Psoas muscle (tissue), 8 donors: ENCODE data around the gene IFIH1. TPM values are rescaled to one million over a fixed set of nuclear protein-coding genes. Genes with fewer than 3 reads are reported as not detected.
A peak's percentile ranks its signal among the peaks of the same experiment; 100 is the strongest.

ENCODE experiments used
- ATAC-seq, 4 donors: fragments of 200-7000 bp; cut with Tn5 transposase; one replicate each; pipeline ENCODE4 v1.9.1; 2020; ENCODE audit warnings: moderate library complexity in 3 of 4, mild to moderate bottlenecking in 2 of 4
- DNase-seq, 2 donors: peaks; one replicate each; pipeline ENCODE4 v3.0.0-alpha.2; 2020
- H3K27ac ChIP-seq: fragments of 200-600 bp; one replicate; pipeline ENCODE4 v1.8.0; 2022
- H3K27me3 ChIP-seq, 3 donors: fragments of 200-600 bp in 1 of 3; one replicate each; pipeline versions ENCODE4 v1.6.1 to v1.8.0; 2013 to 2022; ENCODE audit warnings: low read length in 2 of 3, mild to moderate bottlenecking in 2 of 3, moderate library complexity in 1 of 3; ENCODE audit not compliant: insufficient read depth in 3 of 3
- H3K36me3 ChIP-seq, 2 donors: fragments of 200-600 bp in 1 of 2; one replicate each; pipeline versions ENCODE4 v1.6.1 to v1.8.0; 2013 to 2022; ENCODE audit warnings: low read depth in 1 of 2, mild to moderate bottlenecking in 1 of 2, moderate library complexity in 1 of 2; ENCODE audit not compliant: insufficient read depth in 1 of 2
- H3K4me1 ChIP-seq: fragments of 200-600 bp; one replicate; pipeline ENCODE4 v1.8.0; 2022
- H3K4me3 ChIP-seq: fragments of 200-600 bp; one replicate; pipeline ENCODE4 v1.8.0; 2022; ENCODE audit warnings: mild to moderate bottlenecking
- H3K9me3 ChIP-seq: fragments of 200-600 bp; one replicate; pipeline ENCODE4 v1.8.0; 2022
- CTCF ChIP-seq: fragments of 200-600 bp; IDR thresholded peaks from one replicate; pipeline ENCODE4 v1.8.0; 2022; ENCODE audit warnings: antibody characterized with exemption
- WGBS, 3 donors: extraction: QIAGEN DNeasy Blood & Tissue Kit; methylation state at CpG; one replicate each; pipeline versions ENCODE4 v1.1.6 to v1.1.7; 2013; 5-methylcytosine and 5-hydroxymethylcytosine counted together
- intact Hi-C, 2 donors: fragments of 100-400 bp; cut with DNase I; formaldehyde crosslinking; loops; one replicate each; pipeline versions ENCODE4 v1.11.0 to v1.14.2; 2022
- polyA plus RNA-seq, 3 donors: library from polyadenylated mRNA; stranded (reverse); fragments of 200-250 nt; gene quantifications; one replicate each; pipeline ENCODE4 v1.2.3, GENCODE V29; 2013
- total RNA-seq, 4 donors: library from RNA; stranded (reverse); fragmentation: NEBNext Ultra II Directional in 2 of 4; extraction: Animal tissue kit (Norgen Biotek cat#: 25700) in 2 of 4; gene quantifications; one replicate each; pipeline versions ENCODE4 v1.2.1 to v1.2.4, GENCODE V29; 2021 to 2023
- donor health status: healthy with polysubstance abuse.
- donor health status: DM: no; HTN: no; CAD: no; lungs with moderate emphysema.
- donor health status: Bipolar disorder and iron deficiency.
- donor health status: healthy.
- donor health status: DM: yes; HTN: yes; CAD: no.
- donor health status: DM: no; HTN: no; CAD: no.
- donor health status: DM: no; HTN: no; CAD: no.
- donor health status: DM: yes; HTN: yes; CAD: no.

The IFIH1 gene
- total and polyA plus RNA-seq, 7 donors = 0.98 to 3.6 (median 1.8) TPM

- no peak for TF ChIP-seq CTCF
- WGBS, 3 donors = 71 to 80% (median 72%) methylated on average over 3 of the region's 3 CpGs
- no peak overlapping the region for H3K27ac ChIP-seq
Measured at GRCh38 chr2:162317058-162317742, 1.3 kb downstream of the IFIH1 start.

GRCh38 chr2:162316590-162316989, 1.9 kb downstream of the IFIH1 start:
- H3K4me1 ChIP-seq = no peaks in the 10 kb centered on the region
- intact Hi-C loops = no loop called here
- no peak for TF ChIP-seq CTCF
- WGBS, 3 donors = 77 to 89% (median 78%) methylated on average over 2 of the region's 2 CpGs
- H3K4me3 ChIP-seq = peak overlapping the region; percentile 35
- DNase-seq = no peak
- no peaks in the 10 kb centered on the region for H3K27me3 ChIP-seq
- no peaks in the 10 kb centered on the region for H3K9me3 ChIP-seq
- H3K27ac ChIP-seq = no peak overlapping the region
- no peaks in the 10 kb centered on the region for H3K36me3 ChIP-seq
- no peak for ATAC-seq

More at GRCh38 chr2:162317058-162317742, 1.3 kb downstream of the IFIH1 start:
- Histone ChIP-seq H3K9me3 (no peaks in the 10 kb centered on the region), H3K4me1 (no peaks in the 10 kb centered on the region), H3K4me3 (peak overlapping the region; percentile 79), H3K27me3 (no peaks in the 10 kb centered on the region), H3K36me3 (no peaks in the 10 kb centered on the region)
- ATAC-seq (no peak), DNase-seq (no peak)
- intact Hi-C loops = no loop called here

GRCh38 chr2:162315938-162316337, 2.5 kb downstream of the IFIH1 start:
- no peak overlapping the region for H3K27ac ChIP-seq
- no peaks in the 10 kb centered on the region for H3K36me3 ChIP-seq
- H3K9me3 ChIP-seq = no peaks in the 10 kb centered on the region
- no peak for TF ChIP-seq CTCF
- intact Hi-C loops = no loop called here
- DNase-seq (no peak), ATAC-seq (no peak)
- no peaks in the 10 kb centered on the region for H3K27me3 ChIP-seq
- 54 to 68% (median 55%) methylated on average over 4 of the region's 4 CpGs for WGBS, 3 donors
- peak overlapping the region; percentile 35 for H3K4me3 ChIP-seq
- no peaks in the 10 kb centered on the region for H3K4me1 ChIP-seq

- no peak for TF ChIP-seq CTCF
- no peaks in the 10 kb centered on the region for H3K9me3 ChIP-seq
- peaks cover 0 to 4% of the 10 kb centered on the region in 2 donors for H3K36me3 ChIP-seq
- no peaks in the 10 kb centered on the region for H3K4me1 ChIP-seq
- H3K27ac ChIP-seq = no peak overlapping the region
- DNase-seq = no peak
- no peak for ATAC-seq
- intact Hi-C loops = no loop called here
- WGBS, 3 donors = 79 to 85% (median 80%) methylated on average over 1 of the region's 1 CpG
- no peaks in the 10 kb centered on the region for H3K27me3 ChIP-seq
- no peak overlapping the region for H3K4me3 ChIP-seq
Measured at GRCh38 chr2:162312853-162313252, 5.6 kb downstream of the IFIH1 start.
